Measurements from ENCODE around the gene PSG2.

DNA sequence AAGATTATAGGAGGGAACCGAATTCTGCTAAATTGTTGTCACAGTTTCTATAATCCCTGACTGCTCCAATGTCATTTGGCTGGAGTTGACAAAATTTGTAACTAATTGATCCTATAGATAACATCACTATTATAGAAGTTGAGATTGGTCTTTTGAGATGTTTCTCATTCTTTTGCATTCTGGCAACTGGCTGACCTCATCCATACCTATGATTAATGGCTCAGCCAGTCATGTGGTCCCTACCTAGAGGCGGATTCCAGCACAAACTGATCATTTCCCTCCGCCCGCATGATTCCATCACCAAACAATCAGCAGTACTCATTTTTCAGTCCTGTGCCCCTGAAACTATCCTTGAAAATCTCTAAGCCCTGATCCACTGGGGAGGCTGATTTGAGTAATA is 4.2 kb downstream of the PSG2 start:
- TF ChIP-seq, protein P1, sequence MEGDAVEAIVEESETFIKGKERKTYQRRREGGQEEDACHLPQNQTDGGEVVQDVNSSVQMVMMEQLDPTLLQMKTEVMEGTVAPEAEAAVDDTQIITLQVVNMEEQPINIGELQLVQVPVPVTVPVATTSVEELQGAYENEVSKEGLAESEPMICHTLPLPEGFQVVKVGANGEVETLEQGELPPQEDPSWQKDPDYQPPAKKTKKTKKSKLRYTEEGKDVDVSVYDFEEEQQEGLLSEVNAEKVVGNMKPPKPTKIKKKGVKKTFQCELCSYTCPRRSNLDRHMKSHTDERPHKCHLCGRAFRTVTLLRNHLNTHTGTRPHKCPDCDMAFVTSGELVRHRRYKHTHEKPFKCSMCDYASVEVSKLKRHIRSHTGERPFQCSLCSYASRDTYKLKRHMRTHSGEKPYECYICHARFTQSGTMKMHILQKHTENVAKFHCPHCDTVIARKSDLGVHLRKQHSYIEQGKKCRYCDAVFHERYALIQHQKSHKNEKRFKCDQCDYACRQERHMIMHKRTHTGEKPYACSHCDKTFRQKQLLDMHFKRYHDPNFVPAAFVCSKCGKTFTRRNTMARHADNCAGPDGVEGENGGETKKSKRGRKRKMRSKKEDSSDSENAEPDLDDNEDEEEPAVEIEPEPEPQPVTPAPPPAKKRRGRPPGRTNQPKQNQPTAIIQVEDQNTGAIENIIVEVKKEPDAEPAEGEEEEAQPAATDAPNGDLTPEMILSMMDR (IDR thresholded peaks at IDR 0.05), result no peak
- no peak for TF ChIP-seq ZFX (IDR thresholded peaks at IDR 0.05; ENCODE audit: borderline replicate concordance)
